Mucosa of rectum (tissue), 2 donors: ENCODE results near the gene MTHFR.
"Not testable (repeated sequence)": the region's sequence is repeated elsewhere in the genome, so short reads cannot be mapped to it uniquely, and the experiment has no call there.

Experiments
- H3K27ac ChIP-seq, 2 donors: one replicate each; pipeline ENCODE4 v1.7.0; 2013; ENCODE audit warnings: inconsistent platforms in 2 of 2, low read depth in 2 of 2, low read length in 2 of 2
- H3K27me3 ChIP-seq, 2 donors: one replicate each; pipeline ENCODE4 v1.7.0; 2013; ENCODE audit warnings: low read length in 2 of 2; ENCODE audit not compliant: control insufficient read depth in 2 of 2, insufficient read depth in 2 of 2
- H3K36me3 ChIP-seq, 2 donors: one replicate each; pipeline ENCODE4 v1.7.0; 2013; ENCODE audit warnings: low read length in 2 of 2; ENCODE audit not compliant: control insufficient read depth in 2 of 2, insufficient read depth in 2 of 2
- H3K4me1 ChIP-seq, 2 donors: one replicate each; pipeline ENCODE4 v1.7.0; 2013; ENCODE audit warnings: low read length in 2 of 2, mild to moderate bottlenecking in 1 of 2; ENCODE audit not compliant: control insufficient read depth in 2 of 2, insufficient read depth in 2 of 2
- H3K4me3 ChIP-seq, 2 donors: one replicate each; pipeline ENCODE4 v1.7.0; 2013; ENCODE audit warnings: low read length in 2 of 2
- H3K9ac ChIP-seq, 2 donors: one replicate each; pipeline ENCODE4 v1.7.0; 2013; ENCODE audit warnings: low read length in 2 of 2, low read depth in 1 of 2, mild to moderate bottlenecking in 1 of 2
- H3K9me3 ChIP-seq, 2 donors: one replicate each; pipeline ENCODE4 v1.7.0; 2013; ENCODE audit warnings: low read length in 2 of 2; ENCODE audit not compliant: control insufficient read depth in 2 of 2
- donor health status: healthy.
- donor health status: Normal muscosa, but diverticular disease.

The MTHFR gene

GRCh38 chr1:11804666-11805421 is 920 bp downstream of the MTHFR start:
- peaks cover 18 to 19% of the 10 kb centered on the region in 2 donors for H3K36me3 ChIP-seq
- H3K27ac ChIP-seq: peak overlapping the region; percentile 96 to 98
- no peaks in the 10 kb centered on the region for H3K9me3 ChIP-seq
- H3K4me1 ChIP-seq: peaks cover 38 to 45% of the 10 kb centered on the region in 2 donors
- peak overlapping the region; percentile 94 to 96 for H3K9ac ChIP-seq
- H3K27me3 ChIP-seq: no peaks in the 10 kb centered on the region
- H3K4me3 ChIP-seq: peak overlapping the region; percentile 89 to 90

DNA sequence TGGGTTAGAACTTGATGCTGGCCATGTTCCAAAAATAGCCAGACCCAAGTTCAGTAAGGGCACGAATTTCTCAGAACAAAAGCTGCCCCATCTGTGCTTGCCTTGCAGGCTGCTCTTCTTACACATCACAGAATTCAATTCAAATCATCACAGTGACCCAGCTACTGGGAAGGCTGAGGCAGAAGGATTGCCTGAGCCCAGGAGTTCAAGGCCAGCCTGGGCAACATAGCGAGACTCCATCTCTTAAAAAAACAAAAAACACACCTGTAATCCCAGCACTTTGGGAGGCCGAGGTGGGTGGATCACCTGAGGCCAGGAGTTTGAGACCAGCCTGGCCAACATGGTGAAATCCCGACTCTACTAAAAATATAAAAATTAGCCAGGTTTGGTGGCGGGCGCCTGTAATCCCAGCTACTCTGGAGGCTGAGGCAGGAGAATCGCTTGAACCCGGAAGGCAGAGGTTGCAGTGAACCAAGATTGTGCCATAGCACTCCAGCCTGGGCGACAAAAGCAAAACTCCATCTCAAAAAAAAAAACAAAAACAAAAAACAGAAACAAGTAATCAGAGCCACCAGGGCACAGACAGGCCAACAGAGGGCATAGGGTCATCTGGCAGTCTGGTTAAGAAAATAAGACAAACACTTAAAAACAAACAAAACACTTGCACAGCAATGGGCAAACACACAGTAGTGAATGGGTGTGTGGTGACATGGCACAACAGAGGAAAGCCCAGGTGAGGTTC is 1.7 kb downstream of the MTHFR start:
- Histone ChIP-seq H3K27ac (peak overlapping the region; percentile 96 to 98), H3K4me3 (peak overlapping the region; percentile 89 to 90), H3K9ac (peak overlapping the region; percentile 34 to 47), H3K36me3 (peaks cover 20 to 21% of the 10 kb centered on the region in 2 donors), H3K4me1 (peaks cover 38 to 45% of the 10 kb centered on the region in 2 donors)
- not testable (repeated sequence) for H3K9me3 ChIP-seq, H3K27me3 ChIP-seq

DNA sequence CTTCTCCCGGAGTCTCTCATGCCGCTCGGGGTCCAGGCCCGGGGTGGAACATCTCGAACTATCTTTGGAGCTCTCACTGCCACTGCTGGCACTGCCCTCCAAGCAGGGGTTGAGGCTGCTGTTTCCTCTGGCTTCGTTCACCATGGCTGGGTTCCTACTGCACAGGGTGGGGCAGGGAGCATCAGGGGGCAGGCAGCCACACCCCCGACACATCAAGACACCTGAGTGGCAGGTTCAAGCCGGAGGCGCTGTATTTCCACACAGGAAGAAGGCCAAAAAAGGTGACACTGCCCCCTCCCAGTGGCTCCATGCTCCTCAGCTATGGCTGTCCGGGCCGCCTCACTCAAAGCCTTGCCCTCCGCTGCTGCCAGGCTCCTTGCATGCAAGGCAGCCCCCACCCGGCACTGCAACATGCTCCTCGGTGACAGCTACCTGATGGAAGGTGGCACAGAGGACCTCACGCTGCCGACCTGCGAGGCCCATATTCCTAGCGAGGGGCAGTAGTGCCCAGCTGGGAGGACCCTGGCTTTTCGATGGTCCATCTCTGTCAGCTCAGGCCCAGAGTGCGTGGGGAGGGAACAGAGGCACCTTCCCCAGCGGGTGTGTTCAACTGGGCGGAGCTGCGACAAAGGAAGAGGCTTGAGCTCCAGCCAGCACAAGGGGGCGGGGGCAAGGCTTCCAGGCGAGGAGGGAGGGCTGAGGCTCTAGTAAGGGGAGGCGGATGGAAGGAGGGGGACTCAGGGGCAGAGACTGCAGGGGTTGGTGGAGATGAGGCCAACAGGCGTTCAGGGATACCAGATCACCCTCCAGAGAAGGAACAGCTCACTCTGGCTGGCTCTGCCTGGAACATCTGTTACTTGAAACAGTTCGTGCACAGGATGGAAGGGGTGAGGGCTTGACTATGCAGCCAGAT is 2.5 kb downstream of the MTHFR start:
- Histone ChIP-seq H3K36me3 (peaks cover 20 to 21% of the 10 kb centered on the region in 2 donors), H3K9ac (peak overlapping the region; percentile 63 to 83), H3K27me3 (no peaks in the 10 kb centered on the region), H3K4me3 (peak overlapping the region; percentile 62 to 80), H3K27ac (peak overlapping the region; percentile 73 to 85), H3K9me3 (no peaks in the 10 kb centered on the region), H3K4me1 (peaks cover 38 to 44% of the 10 kb centered on the region in 2 donors)

DNA sequence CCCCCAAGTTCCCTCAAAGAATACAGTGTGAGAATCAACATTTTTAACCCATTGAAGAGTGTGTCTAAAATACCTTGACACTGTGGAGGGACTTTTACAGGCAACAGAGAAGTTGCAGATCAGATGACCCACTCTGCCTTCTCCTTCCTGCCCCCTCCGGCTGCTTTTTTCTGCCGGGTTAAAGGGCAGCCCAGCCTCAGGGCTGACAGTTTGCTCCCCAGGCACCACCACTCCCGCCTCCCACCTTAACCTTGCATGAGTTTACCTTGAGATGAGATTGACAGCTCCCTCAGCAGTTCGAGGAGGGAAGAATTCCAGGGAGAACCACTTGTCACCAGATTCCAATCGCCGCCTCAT is 3.2 kb downstream of the MTHFR start:
- Histone ChIP-seq H3K36me3 (peaks cover 20 to 21% of the 10 kb centered on the region in 2 donors), H3K9me3 (no peaks in the 10 kb centered on the region), H3K27me3 (no peaks in the 10 kb centered on the region), H3K4me3 (peak overlapping the region; percentile 62 to 80), H3K9ac (peak overlapping the region; percentile 63 to 83), H3K4me1 (peaks cover 37 to 40% of the 10 kb centered on the region in 2 donors), H3K27ac (peak overlapping the region; percentile 73 to 85)

DNA sequence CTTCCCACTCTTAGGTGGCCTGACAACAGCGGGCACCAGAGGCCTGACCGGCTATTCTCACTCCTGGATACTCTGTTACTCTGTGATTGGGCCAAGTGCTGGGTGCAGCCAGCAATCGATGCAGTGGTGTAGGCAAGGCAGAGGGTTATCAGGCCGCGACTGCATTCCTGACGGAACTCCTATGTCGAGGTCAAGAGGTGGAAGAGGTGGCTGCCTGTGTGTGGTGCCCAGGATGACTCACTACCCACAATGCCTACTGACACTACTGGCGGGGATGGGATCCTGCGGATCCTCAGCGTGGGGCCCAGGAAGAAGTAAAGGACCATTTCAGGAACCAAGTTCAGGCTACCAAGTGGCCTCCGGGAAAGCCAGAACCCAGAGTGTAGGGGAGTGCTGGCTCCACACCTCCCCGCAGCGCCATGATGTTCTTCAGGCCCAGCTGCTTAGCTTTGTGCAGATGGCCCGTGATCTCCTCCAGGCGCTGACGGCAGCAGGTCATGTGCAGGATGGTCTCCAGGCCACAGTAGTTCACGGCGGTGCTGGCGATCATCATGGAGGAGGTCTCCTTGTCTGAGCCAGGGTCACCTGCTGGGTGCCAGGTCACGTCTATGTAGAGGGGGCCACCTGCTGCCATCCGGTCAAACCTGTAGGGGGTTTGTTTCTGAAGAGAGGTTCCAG is 4.9 kb downstream of the MTHFR start:
- Histone ChIP-seq H3K9ac (no peak overlapping the region), H3K4me1 (peaks cover 24 to 27% of the 10 kb centered on the region in 2 donors), H3K27me3 (no peaks in the 10 kb centered on the region), H3K4me3 (no peak overlapping the region), H3K27ac (no peak overlapping the region), H3K9me3 (no peaks in the 10 kb centered on the region), H3K36me3 (peaks cover 27 to 28% of the 10 kb centered on the region in 2 donors)

GRCh38 chr1:11800391-11800755 is 5.4 kb downstream of the MTHFR start:
- H3K4me1 ChIP-seq: peaks cover 24 to 27% of the 10 kb centered on the region in 2 donors
- H3K4me3 ChIP-seq: no peak overlapping the region
- no peak overlapping the region for H3K9ac ChIP-seq
- no peaks in the 10 kb centered on the region for H3K9me3 ChIP-seq
- no peak overlapping the region for H3K27ac ChIP-seq
- H3K36me3 ChIP-seq: peaks cover 32 to 34% of the 10 kb centered on the region in 2 donors
- H3K27me3 ChIP-seq: no peaks in the 10 kb centered on the region

DNA sequence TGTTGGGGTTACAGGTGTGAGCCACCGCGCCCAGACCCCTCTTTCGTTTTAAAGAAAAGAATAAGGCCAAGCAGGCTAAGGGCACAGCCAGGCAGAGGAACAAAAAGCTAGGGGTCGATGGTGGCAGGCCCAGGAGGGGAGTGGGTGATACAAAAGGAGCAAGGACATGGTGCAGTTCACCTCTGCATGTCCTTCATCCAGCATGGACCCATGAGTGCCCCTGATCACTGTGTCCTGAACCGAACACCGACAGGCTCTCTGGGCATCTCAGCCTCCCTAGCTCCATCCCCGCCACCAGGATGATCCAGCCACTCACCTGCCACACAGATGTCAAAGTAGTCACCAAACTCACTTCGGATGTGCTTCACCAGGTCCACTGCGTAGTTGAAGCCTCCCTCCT is 5.9 kb downstream of the MTHFR start:
- no peaks in the 10 kb centered on the region for H3K9me3 ChIP-seq
- H3K27ac ChIP-seq: no peak overlapping the region
- H3K9ac ChIP-seq: no peak overlapping the region
- H3K36me3 ChIP-seq: peaks cover 37 to 38% of the 10 kb centered on the region in 2 donors
- peaks cover 20 to 23% of the 10 kb centered on the region in 2 donors for H3K4me1 ChIP-seq
- no peak overlapping the region for H3K4me3 ChIP-seq
- H3K27me3 ChIP-seq: no peaks in the 10 kb centered on the region

- no peak overlapping the region for H3K9ac ChIP-seq
- no peaks in the 10 kb centered on the region for H3K9me3 ChIP-seq
- H3K4me3 ChIP-seq: no peak overlapping the region
- H3K27me3 ChIP-seq: no peaks in the 10 kb centered on the region
- H3K27ac ChIP-seq: no peak overlapping the region
- peaks cover 14 to 16% of the 10 kb centered on the region in 2 donors for H3K4me1 ChIP-seq
- H3K36me3 ChIP-seq: peaks cover 45 to 46% of the 10 kb centered on the region in 2 donors
Measured at GRCh38 chr1:11799099-11799498, 6.7 kb downstream of the MTHFR start.

DNA sequence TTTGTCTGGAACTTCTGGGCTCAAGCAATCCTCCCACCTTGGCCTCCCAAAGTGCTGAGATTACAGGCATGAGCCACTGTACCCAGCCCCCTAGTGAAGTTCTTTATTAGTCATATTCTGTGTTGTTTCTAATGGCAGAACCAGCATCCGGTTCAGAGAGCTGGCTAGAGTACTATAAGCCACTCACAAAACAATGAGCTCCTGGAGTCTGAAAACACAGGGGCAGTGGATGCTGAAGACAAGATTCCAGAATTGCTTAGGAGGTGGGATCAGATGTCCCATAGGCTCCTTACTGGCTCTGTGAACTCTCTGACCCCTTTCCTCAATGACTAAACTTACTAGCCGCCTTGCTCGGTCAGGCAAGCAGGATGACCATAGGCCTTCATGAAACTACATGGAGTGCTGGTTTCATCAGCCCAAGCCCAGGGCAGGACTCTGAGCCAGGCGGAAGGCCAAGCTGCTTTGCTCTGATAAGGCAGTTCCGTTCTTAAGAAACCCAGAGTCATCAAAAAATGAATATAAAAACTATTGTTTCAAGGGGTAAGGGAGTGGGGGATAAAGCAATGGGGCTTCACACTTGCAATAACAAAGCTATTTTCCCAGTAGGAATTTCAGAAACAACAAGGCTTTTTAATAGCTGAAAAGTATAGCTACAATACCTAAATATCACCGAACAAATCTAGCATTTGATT is 8.1 kb downstream of the MTHFR start:
- H3K27me3 ChIP-seq: no peaks in the 10 kb centered on the region
- H3K9ac ChIP-seq: no peak overlapping the region
- peaks cover under 1 to 4% of the 10 kb centered on the region in 2 donors for H3K4me1 ChIP-seq
- H3K27ac ChIP-seq: no peak overlapping the region
- H3K36me3 ChIP-seq: peaks cover 51 to 52% of the 10 kb centered on the region in 2 donors
- no peaks in the 10 kb centered on the region for H3K9me3 ChIP-seq
- H3K4me3 ChIP-seq: no peak overlapping the region
